ENCODE results near the gene ING3. TPM values are rescaled to one million over a fixed set of nuclear protein-coding genes. Genes with fewer than 3 reads are reported as not detected.

The ING3 gene
- total RNA-seq (2022), result 9.6 and 12.2 TPM in 2 replicates
- percentile 80 among the genes with signal in this experiment for Bru-seq, nascent RNA
- percentile 53 among the genes with signal in this experiment for BruChase-seq, experiment 1, labeled RNA remaining after a 6-hour chase
- BruChase-seq, experiment 2, labeled RNA remaining after a 2-hour chase, result percentile 62 among the genes with signal in this experiment
- long read RNA-seq, partial matches to known transcripts, result 1 of 8 reads
- long read RNA-seq, other reads (novel, unspliced or antisense), result 2 of 8 reads

DNA sequence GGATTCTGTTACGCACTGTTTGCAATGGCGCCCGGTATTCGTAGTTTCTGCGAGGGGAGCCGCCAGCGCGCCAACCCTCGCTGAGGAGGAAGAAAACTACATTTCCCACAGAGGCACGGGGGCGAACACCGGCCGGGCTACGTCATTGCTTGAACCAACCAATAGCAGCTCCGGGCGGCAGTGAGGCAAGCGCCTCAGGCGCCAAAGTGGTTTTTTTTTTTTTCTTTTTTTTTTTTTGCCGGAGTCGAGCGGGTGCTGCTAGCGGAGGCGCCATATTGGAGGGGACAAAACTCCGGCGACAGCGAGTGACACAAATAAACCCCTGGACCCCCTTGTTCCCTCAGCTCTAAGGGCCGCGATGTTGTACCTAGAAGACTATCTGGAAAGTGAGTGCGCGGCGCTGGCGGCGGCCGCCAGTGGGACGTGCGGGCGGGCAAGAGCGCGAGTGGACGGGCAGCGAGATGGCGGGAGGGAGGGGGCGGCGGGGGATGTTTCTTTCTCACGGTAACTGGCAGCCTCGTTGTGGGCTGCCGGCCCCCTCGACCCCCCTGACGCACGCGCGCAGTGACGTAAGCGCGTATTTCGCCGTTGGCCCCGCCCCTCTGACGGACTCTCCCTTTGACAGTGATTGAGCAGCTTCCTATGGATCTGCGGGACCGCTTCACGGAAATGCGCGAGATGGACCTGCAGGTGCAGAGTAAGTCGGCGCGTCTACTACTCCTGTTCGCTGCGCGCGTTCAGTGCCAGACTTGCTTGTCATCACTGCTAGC, at the start of gene ING3:
Gene ING3 (plus strand): TSS at position 239 of the 770 bp plus-strand sequence. CDS start 120 bp downstream, at position 359.
- H3K4me1 Mint-ChIP-seq (ENCODE audit: low read depth, unreplicated experiment), result peaks cover 9% of the 10 kb centered on the region
- peak; percentile 97 for DNase-seq
- intact Hi-C loops (cut with micrococcal nuclease; ENCODE audit: unreplicated experiment), result no loop called here
- H3K27me3 Mint-ChIP-seq (ENCODE audit: unreplicated experiment), result no peaks in the 10 kb centered on the region
- no peak for TF ChIP-seq CTCF (IDR thresholded peaks at IDR 0.05; ENCODE audit: unreplicated experiment)
- peak within 1 kb of the TSS; percentile 74 for H3K27ac Mint-ChIP-seq (ENCODE audit: unreplicated experiment)
- CTCF ChIA-PET, result interaction anchor here (0.7 to 1.5 kb wide), 2 partner anchors 159 to 1216 kb away, joined by 4 to 6 read pairs; no protein-coding TSS in a partner anchor
- peak within 1 kb of the TSS; percentile 66 for H3K4me3 Mint-ChIP-seq (ENCODE audit: low read depth, unreplicated experiment)
- H3K9me3 Mint-ChIP-seq (ENCODE audit: low read depth, unreplicated experiment), result no peaks in the 10 kb centered on the region
- H3K36me3 Mint-ChIP-seq (ENCODE audit: insufficient read depth, unreplicated experiment), result peaks cover 35% of the 10 kb centered on the region
- no TSS peak for BruUV-seq (replicated peaks)

DNA sequence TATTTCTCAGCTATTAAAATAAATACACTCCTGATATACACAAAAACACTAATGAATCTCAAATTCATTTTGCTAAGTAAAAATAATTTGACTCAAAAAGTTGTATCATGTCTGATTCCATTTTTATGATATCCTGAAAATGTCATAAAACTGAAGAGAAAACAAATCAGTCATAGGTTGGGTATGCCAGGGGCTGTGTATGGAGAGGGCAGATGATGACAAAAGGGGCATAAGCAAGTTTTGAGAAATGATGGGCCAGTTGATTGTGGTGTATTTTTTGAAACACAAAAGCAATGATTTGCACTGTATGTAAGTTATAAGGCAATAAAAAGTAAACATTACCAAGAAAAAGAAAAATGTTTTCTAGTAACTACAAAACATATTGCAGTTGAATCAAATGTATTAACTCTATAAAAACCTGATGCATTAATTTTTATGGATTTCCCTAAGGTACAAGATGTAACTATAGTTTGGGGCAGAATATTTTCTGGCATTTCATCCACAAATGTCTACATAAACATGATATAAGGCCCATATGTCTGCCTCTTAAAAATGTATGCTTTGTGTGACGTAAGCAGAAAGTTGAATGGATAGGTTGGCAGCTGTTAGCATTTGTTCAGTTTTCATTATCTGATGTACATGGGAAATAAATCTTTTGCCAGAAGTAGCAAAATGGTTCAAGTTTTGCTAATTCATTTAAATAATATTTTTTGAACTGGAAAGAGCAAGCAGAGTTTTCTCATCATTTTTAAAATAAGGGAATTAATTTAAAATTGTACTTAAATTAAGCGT, 35.1 kb upstream of the ING3 start:
- no peak for DNase-seq
- TF ChIP-seq CTCF (IDR thresholded peaks at IDR 0.05; ENCODE audit: unreplicated experiment), result no peak
- Mint-ChIP-seq H3K4me1 (ENCODE audit: low read depth, unreplicated experiment) (no peaks in the 10 kb centered on the region), H3K9me3 (ENCODE audit: low read depth, unreplicated experiment) (no peaks in the 10 kb centered on the region), H3K36me3 (ENCODE audit: insufficient read depth, unreplicated experiment) (no peaks in the 10 kb centered on the region), H3K27me3 (ENCODE audit: unreplicated experiment) (no peaks in the 10 kb centered on the region), H3K27ac (ENCODE audit: unreplicated experiment) (no peak overlapping the region), H3K4me3 (ENCODE audit: low read depth, unreplicated experiment) (no peak overlapping the region)
- no TSS peak for BruUV-seq (replicated peaks)
- intact Hi-C loops (cut with micrococcal nuclease; ENCODE audit: unreplicated experiment), result no loop called here
- CTCF ChIA-PET, result interaction anchor here (1.4 kb wide), 1 partner anchor 15 kb away, joined by 3 read pairs; no protein-coding TSS in a partner anchor

DNA sequence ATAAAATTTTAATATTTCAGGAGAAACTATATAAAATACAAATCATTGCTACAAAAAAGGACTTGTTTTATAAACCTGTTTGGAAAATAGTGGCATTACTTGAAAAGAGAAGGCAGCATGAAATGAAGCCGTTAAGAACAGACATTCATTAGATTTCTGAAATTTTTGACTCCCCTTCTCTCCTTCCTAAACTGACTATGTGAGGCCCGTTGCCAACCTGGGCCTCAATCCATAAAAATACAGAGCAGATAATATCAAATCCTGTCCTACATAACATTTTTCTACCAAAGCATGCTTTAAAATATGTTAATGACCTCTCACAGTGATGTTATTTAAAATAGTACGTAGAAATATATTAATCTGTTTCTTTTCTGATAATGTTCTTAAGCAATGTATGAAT, 34.5 kb upstream of the ING3 start:
- DNase-seq, result no peak
- TF ChIP-seq CTCF (IDR thresholded peaks at IDR 0.05; ENCODE audit: unreplicated experiment), result no peak
- Mint-ChIP-seq H3K4me3 (ENCODE audit: low read depth, unreplicated experiment) (no peak overlapping the region), H3K4me1 (ENCODE audit: low read depth, unreplicated experiment) (no peaks in the 10 kb centered on the region), H3K27me3 (ENCODE audit: unreplicated experiment) (no peaks in the 10 kb centered on the region), H3K9me3 (ENCODE audit: low read depth, unreplicated experiment) (no peaks in the 10 kb centered on the region), H3K36me3 (ENCODE audit: insufficient read depth, unreplicated experiment) (no peaks in the 10 kb centered on the region), H3K27ac (ENCODE audit: unreplicated experiment) (no peak overlapping the region)
- BruUV-seq (replicated peaks), result no TSS peak
- intact Hi-C loops (cut with micrococcal nuclease; ENCODE audit: unreplicated experiment), result no loop called here
- CTCF ChIA-PET, result interaction anchor here (1.4 kb wide), 1 partner anchor 15 kb away, joined by 3 read pairs; no protein-coding TSS in a partner anchor

GRCh38 chr7:120916538-120916937, 34.0 kb upstream of the ING3 start:
- H3K4me3 Mint-ChIP-seq (ENCODE audit: low read depth, unreplicated experiment), result no peak overlapping the region

More at GRCh38 chr7:120916538-120916937, 34.0 kb upstream of the ING3 start:
- H3K9me3 Mint-ChIP-seq (ENCODE audit: low read depth, unreplicated experiment), result no peaks in the 10 kb centered on the region
- H3K27me3 Mint-ChIP-seq (ENCODE audit: unreplicated experiment), result no peaks in the 10 kb centered on the region
- no TSS peak for BruUV-seq (replicated peaks)
- H3K36me3 Mint-ChIP-seq (ENCODE audit: insufficient read depth, unreplicated experiment), result no peaks in the 10 kb centered on the region
- H3K4me1 Mint-ChIP-seq (ENCODE audit: low read depth, unreplicated experiment), result no peaks in the 10 kb centered on the region
- H3K27ac Mint-ChIP-seq (ENCODE audit: unreplicated experiment), result no peak overlapping the region
- intact Hi-C loops (cut with micrococcal nuclease; ENCODE audit: unreplicated experiment), result no loop called here
- TF ChIP-seq CTCF (IDR thresholded peaks at IDR 0.05; ENCODE audit: unreplicated experiment), result no peak
- no peak for DNase-seq
- CTCF ChIA-PET, result interaction anchor here (1.4 kb wide), 2 partner anchors 15 to 16 kb away, joined by 3 to 4 read pairs; no protein-coding TSS in a partner anchor
